ENCODE measurements around the gene COX6B2. TPM values are rescaled to one million over a fixed set of nuclear protein-coding genes. Genes with fewer than 3 reads are reported as not detected.

The COX6B2 gene
- total RNA-seq, 1 experiment from 2014 or later, result 5.6 TPM

DNA sequence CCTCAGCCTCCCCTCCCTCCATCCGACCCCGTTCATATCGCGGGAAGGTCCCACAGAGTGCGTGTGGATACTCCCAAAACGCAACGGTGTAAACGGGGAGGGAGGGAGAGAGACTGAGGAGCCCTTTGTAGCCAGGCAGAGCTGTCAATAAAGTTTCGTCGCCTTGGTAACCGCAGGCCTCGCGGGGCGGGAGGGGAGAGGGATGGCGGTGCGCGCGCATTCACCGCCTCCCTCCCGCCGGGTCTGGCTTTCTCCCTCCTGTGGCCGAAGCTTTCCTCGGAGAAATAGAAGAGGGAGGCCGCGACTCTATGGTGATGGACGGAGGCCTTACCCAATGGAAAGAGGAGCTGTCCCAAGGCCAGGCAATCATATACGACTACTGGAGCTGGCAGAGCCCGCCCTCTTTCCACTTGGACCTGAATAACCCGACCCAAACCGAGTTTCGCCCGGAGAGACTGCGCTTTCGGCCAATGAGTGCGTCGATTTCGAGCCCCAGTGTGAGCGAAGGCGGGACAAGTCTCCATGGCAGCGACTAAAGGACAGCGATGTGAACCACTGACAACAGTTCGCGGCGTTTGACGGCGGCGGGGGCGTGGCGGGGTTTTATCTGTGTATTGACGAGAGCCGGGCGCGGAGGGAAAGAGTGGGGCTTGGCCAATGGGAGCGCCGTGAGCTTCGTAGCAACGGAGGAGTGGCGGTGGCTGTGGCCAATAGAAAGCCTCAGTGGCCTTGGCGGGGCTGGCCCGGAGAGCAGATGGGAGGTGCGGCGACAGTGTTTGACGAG lies 15.2 kb downstream of the COX6B2 start, which contains the start of gene KMT5C:
Gene KMT5C (plus strand): TSS at position 772 of the 784 bp plus-strand sequence. CDS start 2,061 bp downstream, outside the sequence.
- no peaks in the 10 kb centered on the region for H3K9me3 ChIP-seq (ENCODE audit: control insufficient read depth, insufficient read depth, low read depth, low read length)
- peak within 1 kb of the TSS; percentile 73 to 87 for H3K4me3 ChIP-seq (ENCODE audit: low read depth in 2 of 2, low read length in 2 of 2)
- no peaks in the 10 kb centered on the region for H3K27me3 ChIP-seq (ENCODE audit: control insufficient read depth, insufficient read depth, low read length)
- no TSS peak for BruUV-seq (replicated peaks)
- H3K36me3 ChIP-seq (ENCODE audit: control insufficient read depth, insufficient read depth, low read length), result no peaks in the 10 kb centered on the region
- CTCF ChIA-PET, result interaction anchor here (0.5 to 2.4 kb wide), 8 partner anchors 9 to 285 kb away, joined by 3 to 16 read pairs (median 4); partner anchors contain the start of genes RPL28 and ZNF784
- in situ Hi-C loops (cut with HindIII; ENCODE audit: low pct_unique_long_range_greater_than_20kb, low sequenced_read_pairs) (no loop called here), intact Hi-C loops (cut with micrococcal nuclease; ENCODE audit: unreplicated experiment) (no loop called here)
- ATAC-seq (peak; percentile 92), DNase-seq (ENCODE audit: low read depth, low spot score) (peak; percentile 100)
- peaks cover 16% of the 10 kb centered on the region for H3K4me1 ChIP-seq (ENCODE audit: control insufficient read depth, insufficient read depth, low read length)
- POLR2A ChIA-PET, result interaction anchor here (0.6 to 1.5 kb wide), 15 partner anchors 9 to 311 kb away, joined by 3 to 24 read pairs (median 6); partner anchors contain the start of genes PPP6R1 and TMEM238
- TF ChIP-seq TCF7L2 (IDR thresholded peaks at IDR 0.05; ENCODE audit: low read depth, low read length), result peak; percentile 82
- TF ChIP-seq POLR2AphosphoS5 (IDR thresholded peaks at IDR 0.05; ENCODE audit: low read depth, low read length), result peak; percentile 59
- TF ChIP-seq, protein P1, sequence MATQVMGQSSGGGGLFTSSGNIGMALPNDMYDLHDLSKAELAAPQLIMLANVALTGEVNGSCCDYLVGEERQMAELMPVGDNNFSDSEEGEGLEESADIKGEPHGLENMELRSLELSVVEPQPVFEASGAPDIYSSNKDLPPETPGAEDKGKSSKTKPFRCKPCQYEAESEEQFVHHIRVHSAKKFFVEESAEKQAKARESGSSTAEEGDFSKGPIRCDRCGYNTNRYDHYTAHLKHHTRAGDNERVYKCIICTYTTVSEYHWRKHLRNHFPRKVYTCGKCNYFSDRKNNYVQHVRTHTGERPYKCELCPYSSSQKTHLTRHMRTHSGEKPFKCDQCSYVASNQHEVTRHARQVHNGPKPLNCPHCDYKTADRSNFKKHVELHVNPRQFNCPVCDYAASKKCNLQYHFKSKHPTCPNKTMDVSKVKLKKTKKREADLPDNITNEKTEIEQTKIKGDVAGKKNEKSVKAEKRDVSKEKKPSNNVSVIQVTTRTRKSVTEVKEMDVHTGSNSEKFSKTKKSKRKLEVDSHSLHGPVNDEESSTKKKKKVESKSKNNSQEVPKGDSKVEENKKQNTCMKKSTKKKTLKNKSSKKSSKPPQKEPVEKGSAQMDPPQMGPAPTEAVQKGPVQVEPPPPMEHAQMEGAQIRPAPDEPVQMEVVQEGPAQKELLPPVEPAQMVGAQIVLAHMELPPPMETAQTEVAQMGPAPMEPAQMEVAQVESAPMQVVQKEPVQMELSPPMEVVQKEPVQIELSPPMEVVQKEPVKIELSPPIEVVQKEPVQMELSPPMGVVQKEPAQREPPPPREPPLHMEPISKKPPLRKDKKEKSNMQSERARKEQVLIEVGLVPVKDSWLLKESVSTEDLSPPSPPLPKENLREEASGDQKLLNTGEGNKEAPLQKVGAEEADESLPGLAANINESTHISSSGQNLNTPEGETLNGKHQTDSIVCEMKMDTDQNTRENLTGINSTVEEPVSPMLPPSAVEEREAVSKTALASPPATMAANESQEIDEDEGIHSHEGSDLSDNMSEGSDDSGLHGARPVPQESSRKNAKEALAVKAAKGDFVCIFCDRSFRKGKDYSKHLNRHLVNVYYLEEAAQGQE (IDR thresholded peaks at IDR 0.05; ENCODE audit: insufficient read depth in 1 of 2, low read depth in 2 of 2, low read length in 1 of 2), result no peak
- TF ChIP-seq, protein P2, sequence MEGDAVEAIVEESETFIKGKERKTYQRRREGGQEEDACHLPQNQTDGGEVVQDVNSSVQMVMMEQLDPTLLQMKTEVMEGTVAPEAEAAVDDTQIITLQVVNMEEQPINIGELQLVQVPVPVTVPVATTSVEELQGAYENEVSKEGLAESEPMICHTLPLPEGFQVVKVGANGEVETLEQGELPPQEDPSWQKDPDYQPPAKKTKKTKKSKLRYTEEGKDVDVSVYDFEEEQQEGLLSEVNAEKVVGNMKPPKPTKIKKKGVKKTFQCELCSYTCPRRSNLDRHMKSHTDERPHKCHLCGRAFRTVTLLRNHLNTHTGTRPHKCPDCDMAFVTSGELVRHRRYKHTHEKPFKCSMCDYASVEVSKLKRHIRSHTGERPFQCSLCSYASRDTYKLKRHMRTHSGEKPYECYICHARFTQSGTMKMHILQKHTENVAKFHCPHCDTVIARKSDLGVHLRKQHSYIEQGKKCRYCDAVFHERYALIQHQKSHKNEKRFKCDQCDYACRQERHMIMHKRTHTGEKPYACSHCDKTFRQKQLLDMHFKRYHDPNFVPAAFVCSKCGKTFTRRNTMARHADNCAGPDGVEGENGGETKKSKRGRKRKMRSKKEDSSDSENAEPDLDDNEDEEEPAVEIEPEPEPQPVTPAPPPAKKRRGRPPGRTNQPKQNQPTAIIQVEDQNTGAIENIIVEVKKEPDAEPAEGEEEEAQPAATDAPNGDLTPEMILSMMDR (IDR thresholded peaks at IDR 0.05), result no peak
- 0 out of 2 replicates have a peak, but pooled peaks have one; percentile 23 for TF ChIP-seq SIN3A (IDR thresholded peaks at IDR 0.05; ENCODE audit: borderline replicate concordance, insufficient read depth, low read depth, low read length)
- peak within 1 kb of the TSS; percentile 98 for H3K27ac ChIP-seq (ENCODE audit: low read length)

GRCh38 chr19:55336101-55336500 lies 18.4 kb downstream of the COX6B2 start:
- in situ Hi-C loops (cut with HindIII; ENCODE audit: low pct_unique_long_range_greater_than_20kb, low sequenced_read_pairs), result no loop called here
- ChIA-PET CTCF (interaction anchor here (0.7 kb wide), 1 partner anchor 77 kb away, joined by 13 read pairs; the partner anchor contains the start of gene PPP6R1), POLR2A (interaction anchor here (0.7 kb wide), 1 partner anchor 43 kb away, joined by 6 read pairs; no protein-coding TSS in a partner anchor)

More at GRCh38 chr19:55336101-55336500, 18.4 kb downstream of the COX6B2 start:
- ATAC-seq (no peak), DNase-seq (ENCODE audit: low read depth, low spot score) (no peak)
- TF ChIP-seq TCF7L2 (IDR thresholded peaks at IDR 0.05; ENCODE audit: low read depth, low read length) (no peak), SIN3A (IDR thresholded peaks at IDR 0.05; ENCODE audit: borderline replicate concordance, insufficient read depth, low read depth, low read length) (no peak), POLR2AphosphoS5 (IDR thresholded peaks at IDR 0.05; ENCODE audit: low read depth, low read length) (no peak)
- TF ChIP-seq, protein P1 (IDR thresholded peaks at IDR 0.05; ENCODE audit: insufficient read depth in 1 of 2, low read depth in 2 of 2, low read length in 1 of 2), result no peak
- TF ChIP-seq, protein P2 (IDR thresholded peaks at IDR 0.05), result no peak
- H3K4me3 ChIP-seq (ENCODE audit: low read depth in 2 of 2, low read length in 2 of 2), result no peak overlapping the region
- H3K27ac ChIP-seq (ENCODE audit: low read length), result no peak overlapping the region
- peaks cover 13% of the 10 kb centered on the region for H3K4me1 ChIP-seq (ENCODE audit: control insufficient read depth, insufficient read depth, low read length)
- intact Hi-C loops (cut with micrococcal nuclease; ENCODE audit: unreplicated experiment), result no loop called here
- H3K36me3 ChIP-seq (ENCODE audit: control insufficient read depth, insufficient read depth, low read length), result no peaks in the 10 kb centered on the region
- no peaks in the 10 kb centered on the region for H3K27me3 ChIP-seq (ENCODE audit: control insufficient read depth, insufficient read depth, low read length)
- H3K9me3 ChIP-seq (ENCODE audit: control insufficient read depth, insufficient read depth, low read depth, low read length), result no peaks in the 10 kb centered on the region
- no TSS peak for BruUV-seq (replicated peaks)

Measured in Panc1 (cell line).